DMS53 treated with DMSO at 0.1 percent for 48 hours (cell line): ENCODE measurements around the gene EFNA5.

ENCODE experiments used
- DNase-seq: peaks from one replicate; lab custom pipeline; 2025; ENCODE audit not compliant: unreplicated experiment; lab: John Stamatoyannopoulos, UW

EFNA5 gene

DNA sequence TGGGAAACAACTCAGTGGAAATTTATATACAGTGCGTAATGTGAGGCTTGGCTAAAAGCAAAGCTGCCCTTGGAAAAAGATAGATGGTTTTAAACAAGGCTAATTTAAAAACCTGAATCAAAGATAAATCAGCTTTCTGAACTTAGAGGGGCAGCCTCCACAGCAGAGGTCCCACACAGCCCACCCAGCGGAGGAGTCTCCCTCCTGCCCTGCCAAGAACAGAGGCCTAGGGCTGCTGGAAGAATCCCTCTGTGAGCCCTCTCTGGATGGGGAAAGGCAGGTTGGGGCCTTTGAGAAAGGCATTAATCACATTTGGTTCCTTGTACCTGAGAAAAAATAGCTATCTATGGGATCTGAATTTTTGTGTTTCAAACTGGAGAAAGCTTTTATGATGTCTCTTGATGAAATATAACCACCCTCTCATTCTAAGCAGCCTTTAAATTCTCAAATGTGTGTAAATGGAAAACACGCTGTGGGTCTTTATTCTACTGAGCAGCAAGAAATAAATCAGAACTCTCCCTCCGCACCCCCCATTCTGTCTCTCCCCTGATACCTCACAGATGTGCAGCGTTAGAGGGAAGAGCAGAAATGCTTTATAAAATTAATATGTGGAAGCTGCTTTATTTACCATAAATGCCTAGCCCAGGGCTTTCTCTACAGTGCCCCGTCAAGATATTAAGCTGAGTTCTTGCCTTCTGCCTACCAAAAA, 329.2 kb downstream of the EFNA5 start:
- DNase-seq, result no peak

GRCh38 chr5:107340631-107341030, 330.1 kb downstream of the EFNA5 start:
- DNase-seq, result no peak

DNA sequence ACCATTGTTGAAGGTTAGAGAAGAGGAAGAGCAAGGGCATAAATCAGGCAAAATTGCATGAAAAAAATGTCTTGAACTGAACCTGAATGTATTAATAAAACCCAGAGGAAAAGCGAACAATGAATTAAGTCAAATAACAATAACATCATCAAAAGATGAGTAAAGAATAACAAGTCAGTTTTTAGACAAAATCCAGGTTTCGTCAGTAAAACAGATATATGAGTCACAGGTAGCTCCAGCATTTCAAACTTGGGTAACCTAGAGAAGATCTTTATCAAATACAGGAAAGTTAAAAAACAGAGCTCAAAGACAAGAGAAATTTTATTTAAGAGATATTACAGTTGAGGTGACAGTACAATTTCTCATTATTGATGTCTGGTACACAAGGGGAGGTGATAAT, 332.4 kb downstream of the EFNA5 start:
- no peak for DNase-seq

DNA sequence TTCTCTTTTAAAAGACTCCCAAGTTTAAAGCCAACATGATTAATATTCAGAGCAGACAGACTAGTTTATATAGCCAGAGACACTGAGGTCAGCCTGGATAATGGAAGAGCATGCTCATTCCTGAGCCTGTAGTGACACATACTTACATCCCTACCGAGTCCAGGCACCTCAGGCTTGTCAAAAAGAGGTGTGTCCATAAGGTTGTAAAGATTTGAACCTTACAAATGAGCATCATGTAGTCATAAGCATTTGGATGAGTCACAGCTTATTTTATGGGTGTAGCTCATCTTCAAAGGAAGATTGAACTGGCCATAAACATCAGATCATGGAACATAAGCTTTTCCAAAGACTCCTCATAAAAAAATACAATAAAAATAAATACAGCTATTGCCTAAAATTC, 333.5 kb downstream of the EFNA5 start:
- no peak for DNase-seq

- DNase-seq, result no peak
Observed at GRCh38 chr5:107331882-107332281, 338.9 kb downstream of the EFNA5 start.

DNA sequence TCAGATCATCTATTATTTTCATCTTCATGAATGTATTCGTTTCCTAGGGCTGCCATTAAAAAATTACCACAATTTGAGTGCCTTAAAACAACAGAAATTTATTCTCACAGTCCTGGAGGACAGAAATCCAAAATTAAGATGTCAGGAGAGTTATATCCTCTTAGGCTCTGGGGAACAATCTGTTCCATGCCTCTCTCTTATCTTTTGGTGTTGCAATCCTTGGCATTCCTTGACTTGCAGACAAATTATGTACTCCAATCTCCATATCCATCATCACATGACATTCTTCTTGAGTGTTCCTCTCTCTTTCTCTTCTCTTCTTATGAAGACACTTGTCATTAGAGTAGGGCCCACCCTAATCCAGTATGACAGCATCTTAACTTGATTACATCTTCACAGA, 339.4 kb downstream of the EFNA5 start:
- DNase-seq, result no peak

GRCh38 chr5:107330903-107331302, 339.8 kb downstream of the EFNA5 start:
- no peak for DNase-seq

DNA sequence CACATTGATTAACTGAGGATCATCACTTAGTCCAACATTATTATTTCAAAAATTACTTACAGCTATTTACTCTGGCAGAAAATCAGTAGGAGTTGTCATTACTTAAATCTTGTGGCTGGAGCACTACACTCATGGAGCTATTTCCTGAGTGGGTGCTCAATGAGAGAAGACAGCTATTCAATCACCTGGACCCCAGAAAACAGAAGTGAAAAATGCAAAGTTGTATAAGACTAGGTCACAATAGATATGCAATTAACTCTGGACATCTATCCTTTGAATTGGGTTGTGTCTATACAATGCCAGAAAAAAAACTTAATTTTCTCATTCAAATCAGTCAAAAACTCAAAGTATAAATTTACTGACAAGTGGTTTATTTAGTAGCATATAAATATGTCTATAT, 340.9 kb downstream of the EFNA5 start:
- no peak for DNase-seq
